Stimulated activated CD8-positive, alpha-beta memory T cell treated with anti-CD3 and anti-CD28 coated beads, Interleukin-12 subunit alpha, Interleukin-12 subunit beta, amount 100 ng/mL, for 4 hours (primary cell): ENCODE data around the gene LZTR1.
A peak's percentile ranks its signal among the peaks of the same experiment; 100 is the strongest.
"Not testable (repeated sequence)": the region's sequence is repeated elsewhere in the genome, so short reads cannot be mapped to it uniquely, and the experiment has no call there.

Source experiments
- DNase-seq: peaks from one replicate; pipeline ENCODE4 v3.0.0-alpha.2; 2020; ENCODE audit warnings: low read depth

Gene LZTR1

GRCh38 chr22:20965888-20966855 lies 15.9 kb upstream of the LZTR1 start:
- no peak for DNase-seq

DNA sequence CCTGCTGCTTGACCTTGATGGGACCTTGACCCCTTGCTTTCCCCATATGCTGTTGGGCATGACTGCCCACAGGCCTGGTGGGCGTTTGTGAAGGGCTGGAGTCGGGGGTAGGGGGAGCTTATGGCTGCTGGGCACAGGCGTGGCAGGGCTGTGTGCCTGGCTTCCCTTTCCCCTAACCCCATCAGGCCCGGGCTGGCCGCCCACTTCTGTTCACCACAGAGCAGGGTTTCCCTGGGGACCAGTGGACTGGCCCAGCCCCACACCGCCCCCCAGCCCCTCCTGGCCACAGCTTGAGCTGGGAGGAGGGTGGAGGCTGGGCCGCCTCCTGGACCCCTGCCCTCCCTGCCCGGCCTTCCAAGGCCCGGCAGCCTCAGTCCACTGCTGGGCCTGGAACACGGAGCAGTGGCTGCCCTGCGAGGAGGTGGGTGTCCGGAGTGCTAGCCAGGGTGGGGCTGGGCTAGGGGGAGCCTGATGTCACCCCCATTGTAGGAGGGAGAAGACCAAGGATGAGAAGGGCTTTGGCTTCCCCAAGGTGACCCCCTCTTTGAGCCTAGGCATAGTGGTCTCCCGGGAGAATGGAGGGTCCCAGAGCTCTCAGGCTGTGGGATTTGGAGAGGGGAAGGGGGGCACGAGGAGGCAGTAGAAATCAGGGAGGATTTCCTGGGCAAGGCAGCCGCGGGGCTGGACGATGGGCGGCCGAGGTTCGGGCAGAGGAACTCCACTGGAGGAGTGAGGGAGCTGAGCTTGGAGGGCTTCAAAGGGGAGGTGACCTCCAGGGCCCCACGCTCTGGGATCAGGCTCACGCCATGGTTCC lies 15.0 kb upstream of the LZTR1 start, which contains the start of gene AIFM3:
AIFM3 (plus strand) TSS at position 373 of the 814 bp plus-strand sequence. CDS start 690 bp downstream, outside the sequence.
- no peak for DNase-seq

GRCh38 chr22:20967697-20968211 lies 14.3 kb upstream of the LZTR1 start:
- DNase-seq = no peak

- DNase-seq = no peak
Measured at GRCh38 chr22:20968281-20968977, 13.7 kb upstream of the LZTR1 start.

GRCh38 chr22:20970939-20971657 lies 11.0 kb upstream of the LZTR1 start:
- no peak for DNase-seq

GRCh38 chr22:20972014-20972694 lies 9.9 kb upstream of the LZTR1 start:
- not testable (repeated sequence) for DNase-seq

- DNase-seq = no peak
Measured at GRCh38 chr22:20972933-20973577, 9.0 kb upstream of the LZTR1 start.

- DNase-seq = no peak
Measured at GRCh38 chr22:20973634-20974286, 8.3 kb upstream of the LZTR1 start.

DNA sequence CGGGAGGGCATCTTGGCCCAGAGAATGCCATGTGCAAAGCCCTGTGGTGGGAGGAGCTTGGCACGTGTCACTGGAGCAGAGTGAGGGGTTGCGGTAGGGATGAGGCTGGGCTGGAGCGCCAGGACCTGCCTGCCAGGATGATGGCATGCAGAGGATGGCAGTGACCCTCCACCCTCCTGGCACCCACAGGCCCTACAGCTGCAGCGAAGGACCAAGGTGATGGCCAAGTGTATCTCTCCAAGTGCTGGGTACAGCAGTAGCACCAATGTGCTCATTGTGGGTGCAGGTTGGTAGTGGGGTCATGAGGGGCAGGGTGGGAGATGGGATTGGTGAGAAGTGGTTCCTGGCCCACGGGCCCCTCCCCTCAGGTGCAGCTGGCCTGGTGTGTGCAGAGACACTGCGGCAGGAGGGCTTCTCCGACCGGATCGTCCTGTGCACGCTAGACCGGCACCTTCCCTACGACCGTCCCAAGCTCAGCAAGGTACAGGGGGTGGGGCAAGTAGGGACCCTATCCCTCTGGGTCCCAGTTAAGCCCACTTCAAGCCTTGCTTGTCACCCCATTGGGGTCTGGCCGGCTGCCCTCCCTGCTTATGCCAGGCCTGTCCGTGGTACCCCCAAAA lies 7.7 kb upstream of the LZTR1 start:
- no peak for DNase-seq

DNA sequence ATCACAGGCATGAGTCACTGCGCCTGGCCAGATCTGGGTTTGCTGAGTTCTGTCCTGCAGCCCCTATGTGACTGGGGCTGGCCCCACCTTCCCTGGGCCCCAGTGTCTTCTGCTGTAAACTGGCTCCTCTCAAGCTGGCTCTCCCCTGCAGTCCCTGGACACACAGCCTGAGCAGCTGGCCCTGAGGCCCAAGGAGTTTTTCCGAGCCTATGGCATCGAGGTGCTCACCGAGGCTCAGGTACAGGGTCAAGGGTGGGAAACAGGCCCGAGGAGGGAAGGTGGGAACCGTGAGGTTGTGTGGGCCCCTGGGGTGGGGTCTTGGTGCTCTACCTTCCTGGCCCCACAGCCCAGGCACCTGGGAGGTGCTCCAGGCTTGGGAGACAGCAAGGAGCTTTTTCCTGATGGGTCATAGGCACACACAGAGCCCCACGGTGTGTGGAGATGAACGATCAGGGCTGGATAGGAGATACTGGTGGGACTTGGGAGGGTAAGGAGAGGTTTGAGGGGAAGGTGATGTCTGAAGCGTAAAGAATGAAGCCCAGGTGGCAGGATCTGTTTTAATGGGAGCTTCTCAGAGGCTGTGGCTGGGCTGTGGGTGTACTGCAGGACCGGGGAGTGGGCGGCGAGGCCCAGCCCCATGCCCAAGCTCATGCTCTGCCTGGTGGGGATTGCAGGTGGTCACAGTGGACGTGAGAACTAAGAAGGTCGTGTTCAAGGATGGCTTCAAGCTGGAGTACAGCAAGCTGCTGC lies 6.4 kb upstream of the LZTR1 start:
- DNase-seq = no peak

GRCh38 chr22:20976291-20976877 lies 5.7 kb upstream of the LZTR1 start:
- no peak for DNase-seq

DNA sequence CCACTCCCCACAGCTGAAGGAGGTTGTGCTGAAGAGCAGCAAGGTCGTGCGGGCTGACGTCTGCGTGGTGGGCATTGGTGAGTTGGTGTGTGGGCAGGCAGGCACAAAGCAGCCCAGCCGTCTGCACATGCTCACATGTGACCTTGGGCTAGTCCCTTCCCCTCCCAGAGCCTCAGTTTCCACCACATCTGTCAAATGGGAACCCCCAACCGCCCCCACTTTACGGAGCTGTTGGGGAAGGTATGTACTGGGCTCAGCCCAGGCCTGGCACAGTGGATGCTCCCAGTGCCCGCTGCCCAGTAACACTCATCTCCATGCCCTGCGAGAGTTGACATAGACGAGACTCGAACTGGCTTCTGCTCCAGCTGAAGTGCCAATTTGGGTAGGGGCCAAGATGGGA lies 5.1 kb upstream of the LZTR1 start:
- no peak for DNase-seq

GRCh38 chr22:20977516-20978170 lies 4.5 kb upstream of the LZTR1 start:
- no peak for DNase-seq

DNA sequence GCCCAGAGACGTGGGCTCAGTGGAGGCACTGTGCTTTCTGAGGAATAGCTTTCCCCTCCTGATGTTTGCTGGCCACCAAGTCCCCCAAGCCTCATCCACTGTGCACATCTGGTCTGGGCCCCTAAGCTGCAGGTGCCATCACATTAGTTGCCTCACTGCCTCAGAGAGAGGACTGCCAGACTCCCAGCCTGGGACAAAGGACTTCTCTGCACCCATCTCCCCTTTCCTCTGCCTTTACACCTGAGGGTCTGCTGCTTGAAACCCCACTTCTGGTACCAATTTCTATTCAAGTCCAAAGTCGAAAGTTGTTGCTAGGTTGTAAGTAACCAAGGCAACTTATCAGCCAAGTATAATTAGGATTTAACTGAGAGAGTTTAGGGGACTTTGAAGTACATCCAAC lies 3.7 kb upstream of the LZTR1 start:
- no peak for DNase-seq

- DNase-seq = peak; percentile 31
Measured at GRCh38 chr22:20979243-20979809, 2.8 kb upstream of the LZTR1 start.

DNA sequence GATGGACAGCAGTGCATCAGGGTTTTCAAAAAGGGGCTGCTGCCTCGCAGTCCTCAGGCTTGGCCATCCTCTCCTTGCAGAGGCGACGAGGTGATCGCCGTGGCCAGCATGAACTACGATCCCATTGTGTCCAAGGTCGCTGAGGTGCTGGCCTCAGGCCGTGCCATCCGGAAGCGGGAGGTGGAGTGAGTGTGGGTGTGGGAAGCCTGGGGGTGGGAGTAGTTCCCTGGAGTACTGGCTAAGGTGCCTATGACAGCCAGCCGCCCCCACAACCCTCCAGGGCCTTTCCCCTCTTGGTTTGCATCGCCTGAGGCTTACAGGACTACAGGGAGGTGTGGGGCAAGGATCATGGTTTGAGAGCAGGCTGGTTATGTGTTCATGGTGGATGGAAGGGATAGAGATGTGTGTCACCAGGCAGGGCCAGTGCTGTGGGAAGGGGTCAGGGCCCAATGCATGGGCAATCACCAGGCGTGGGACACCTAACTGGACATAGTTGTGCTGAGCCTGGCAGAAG lies 2.1 kb upstream of the LZTR1 start:
- no peak for DNase-seq

GRCh38 chr22:20980523-20980922 lies 1.6 kb upstream of the LZTR1 start:
- DNase-seq = no peak
